ENCODE data around the gene SPOCK2. TPM values are rescaled to one million over a fixed set of nuclear protein-coding genes. Genes with fewer than 3 reads are reported as not detected.

The SPOCK2 gene
- polyA plus RNA-seq, 1 donor from 2014 or later = 5.6 TPM

- H2AFZ ChIP-seq (ENCODE audit: low read depth, low read length) = no peak overlapping the region
- no peak overlapping the region for H3K4me3 ChIP-seq (ENCODE audit: low read length)
- H3K9me2 ChIP-seq (ENCODE audit: insufficient read depth, low read length) = no peaks in the 10 kb centered on the region
- no peaks in the 10 kb centered on the region for H3K27me3 ChIP-seq (ENCODE audit: insufficient read depth, low read depth, low read length)
- no peak overlapping the region for H3K9ac ChIP-seq (ENCODE audit: low read length)
- no peak overlapping the region for H3K27ac ChIP-seq (ENCODE audit: low read length)
- no peaks in the 10 kb centered on the region for H3K36me3 ChIP-seq (ENCODE audit: insufficient read depth, low read length)
- H3K9me3 ChIP-seq (ENCODE audit: low read length) = no peaks in the 10 kb centered on the region
- H3K79me2 ChIP-seq (replicated peaks; ENCODE audit: insufficient read depth, low read length) = no peaks in the 10 kb centered on the region
- H3F3A ChIP-seq (ENCODE audit: insufficient read depth, low read length, poor library complexity, severe bottlenecking) = no peaks in the 10 kb centered on the region
- no peak overlapping the region for H3K4me2 ChIP-seq (ENCODE audit: low read length)
- no peak for TF ChIP-seq EZH2 (IDR thresholded peaks at IDR 0.05; ENCODE audit: borderline replicate concordance, insufficient read depth, low read length, poor library complexity, severe bottlenecking)
- TF ChIP-seq RAD21 (conservative IDR thresholded peaks at IDR 0.05) = no peak
- no peak for TF ChIP-seq CTCF (IDR thresholded peaks at IDR 0.05; ENCODE audit: poor library complexity, severe bottlenecking)
- TF ChIP-seq MXI1 (conservative IDR thresholded peaks at IDR 0.05; ENCODE audit: poor library complexity, severe bottlenecking) = no peak
- TF ChIP-seq POLR2AphosphoS5 (IDR thresholded peaks at IDR 0.05) = no peak
- no peak for TF ChIP-seq TAF1 (IDR thresholded peaks at IDR 0.05; ENCODE audit: low read depth)
- TF ChIP-seq REST (IDR thresholded peaks at IDR 0.05; ENCODE audit: borderline replicate concordance) = no peak
- no peak for TF ChIP-seq SMC3 (conservative IDR thresholded peaks at IDR 0.05; ENCODE audit: poor library complexity)
- no peak for TF ChIP-seq EP300 (conservative IDR thresholded peaks at IDR 0.05; ENCODE audit: poor library complexity, severe bottlenecking)
- no peaks in the 10 kb centered on the region for H4K20me1 ChIP-seq (ENCODE audit: insufficient read depth)
Measured at GRCh38 chr10:72045586-72045985, 42.8 kb downstream of the SPOCK2 start.

- Histone ChIP-seq H3K27me3 (ENCODE audit: insufficient read depth, low read depth, low read length) (no peaks in the 10 kb centered on the region), H3K4me3 (ENCODE audit: low read length) (no peak overlapping the region), H3K9me3 (ENCODE audit: low read length) (no peaks in the 10 kb centered on the region), H3K27ac (ENCODE audit: low read length) (no peak overlapping the region), H2AFZ (ENCODE audit: low read depth, low read length) (no peak overlapping the region), H3K4me2 (ENCODE audit: low read length) (no peak overlapping the region), H3K79me2 (replicated peaks; ENCODE audit: insufficient read depth, low read length) (no peaks in the 10 kb centered on the region), H3K9ac (ENCODE audit: low read length) (no peak overlapping the region), H3K9me2 (ENCODE audit: insufficient read depth, low read length) (no peaks in the 10 kb centered on the region), H4K20me1 (ENCODE audit: insufficient read depth) (no peaks in the 10 kb centered on the region), H3K36me3 (ENCODE audit: insufficient read depth, low read length) (no peaks in the 10 kb centered on the region), H3F3A (ENCODE audit: insufficient read depth, low read length, poor library complexity, severe bottlenecking) (no peaks in the 10 kb centered on the region)
- TF ChIP-seq POLR2AphosphoS5 (IDR thresholded peaks at IDR 0.05) = no peak
- TF ChIP-seq MXI1 (conservative IDR thresholded peaks at IDR 0.05; ENCODE audit: poor library complexity, severe bottlenecking) = no peak
- no peak for TF ChIP-seq RAD21 (conservative IDR thresholded peaks at IDR 0.05)
- TF ChIP-seq TAF1 (IDR thresholded peaks at IDR 0.05; ENCODE audit: low read depth) = no peak
- TF ChIP-seq CTCF (IDR thresholded peaks at IDR 0.05; ENCODE audit: poor library complexity, severe bottlenecking) = no peak
- TF ChIP-seq EP300 (conservative IDR thresholded peaks at IDR 0.05; ENCODE audit: poor library complexity, severe bottlenecking) = no peak
- TF ChIP-seq REST (IDR thresholded peaks at IDR 0.05; ENCODE audit: borderline replicate concordance) = no peak
- no peak for TF ChIP-seq EZH2 (IDR thresholded peaks at IDR 0.05; ENCODE audit: borderline replicate concordance, insufficient read depth, low read length, poor library complexity, severe bottlenecking)
- TF ChIP-seq SMC3 (conservative IDR thresholded peaks at IDR 0.05; ENCODE audit: poor library complexity) = no peak
Measured at GRCh38 chr10:72044417-72045041, 43.8 kb downstream of the SPOCK2 start.
